HG03135 (cell line): Measurements from ENCODE around the gene EVI5.
"Not testable (repeated sequence)": the region's sequence is repeated elsewhere in the genome, so short reads cannot be mapped to it uniquely, and the experiment has no call there.

Source experiments
- ATAC-seq: cut with Tn5 transposase; IDR thresholded peaks from one replicate; pipeline ENCODE4 v1.9.1; 2021; ENCODE audit warnings: mild to moderate bottlenecking, moderate library complexity; ENCODE audit not compliant: unreplicated experiment

The EVI5 gene

GRCh38 chr1:92695104-92695503 lies 89.8 kb downstream of the EVI5 start:
- no peak for ATAC-seq

GRCh38 chr1:92691925-92692324 lies 93.0 kb downstream of the EVI5 start:
- ATAC-seq: no peak

- no peak for ATAC-seq
Observed at GRCh38 chr1:92690212-92690906, 94.5 kb downstream of the EVI5 start.

- ATAC-seq: no peak
Observed at GRCh38 chr1:92679980-92680379, 104.9 kb downstream of the EVI5 start.

GRCh38 chr1:92663775-92664174 lies 121.1 kb downstream of the EVI5 start:
- no peak for ATAC-seq

GRCh38 chr1:92662048-92662447 lies 122.9 kb downstream of the EVI5 start:
- no peak for ATAC-seq

GRCh38 chr1:92657701-92658100 lies 127.2 kb downstream of the EVI5 start:
- no peak for ATAC-seq

GRCh38 chr1:92655197-92655801 lies 129.6 kb downstream of the EVI5 start:
- ATAC-seq: no peak

- no peak for ATAC-seq
Observed at GRCh38 chr1:92653605-92654381, 131.1 kb downstream of the EVI5 start.

- ATAC-seq: not testable (repeated sequence)
Observed at GRCh38 chr1:92640686-92641085, 144.2 kb downstream of the EVI5 start.

GRCh38 chr1:92638498-92638897 lies 146.4 kb downstream of the EVI5 start:
- no peak for ATAC-seq

- ATAC-seq: not testable (repeated sequence)
Observed at GRCh38 chr1:92635203-92635602, 149.7 kb downstream of the EVI5 start.

- ATAC-seq: no peak
Observed at GRCh38 chr1:92623187-92623778, 161.6 kb downstream of the EVI5 start.

- no peak for ATAC-seq
Observed at GRCh38 chr1:92619466-92620189, 165.3 kb downstream of the EVI5 start.

- ATAC-seq: no peak
Observed at GRCh38 chr1:92601044-92601443, 183.9 kb downstream of the EVI5 start.

- ATAC-seq: no peak
Observed at GRCh38 chr1:92599184-92599583, 185.7 kb downstream of the EVI5 start.

GRCh38 chr1:92589361-92589760 lies 195.5 kb downstream of the EVI5 start:
- ATAC-seq: not testable (repeated sequence)

- ATAC-seq: no peak
Observed at GRCh38 chr1:92587445-92587844, 197.5 kb downstream of the EVI5 start.

GRCh38 chr1:92585831-92586230 lies 199.1 kb downstream of the EVI5 start:
- no peak for ATAC-seq

GRCh38 chr1:92584810-92585209 lies 200.1 kb downstream of the EVI5 start:
- ATAC-seq: peak; percentile 4
